Mesenteric fat pad (tissue), 1 donor: Measurements from ENCODE around the gene RAB9A. TPM values are rescaled to one million over a fixed set of nuclear protein-coding genes. Genes with fewer than 3 reads are reported as not detected.
"Not testable (repeated sequence)": the region's sequence is repeated elsewhere in the genome, so short reads cannot be mapped to it uniquely, and the experiment has no call there.

Experiments
- DNase-seq: peaks from one replicate; pipeline ENCODE4 v3.0.0-alpha.2; 2020; ENCODE audit warnings: low spot score
- total RNA-seq: library from RNA; stranded (reverse); fragmentation: NEBNext Ultra II Directional; extraction: Animal tissue kit (Norgen Biotek cat#: 25700); gene quantifications from one replicate; pipeline ENCODE4 v1.2.1, GENCODE V29; 2021
- donor health status: DM: yes; HTN: yes; CAD: no.

The RAB9A gene
- total RNA-seq, 1 donor from 2014 or later = 41.7 TPM

GRCh38 chrX:13669246-13669737 lies 19.6 kb upstream of the RAB9A start:
- no peak for DNase-seq

GRCh38 chrX:13669755-13670154 lies 19.2 kb upstream of the RAB9A start:
- not testable (repeated sequence) for DNase-seq

DNA sequence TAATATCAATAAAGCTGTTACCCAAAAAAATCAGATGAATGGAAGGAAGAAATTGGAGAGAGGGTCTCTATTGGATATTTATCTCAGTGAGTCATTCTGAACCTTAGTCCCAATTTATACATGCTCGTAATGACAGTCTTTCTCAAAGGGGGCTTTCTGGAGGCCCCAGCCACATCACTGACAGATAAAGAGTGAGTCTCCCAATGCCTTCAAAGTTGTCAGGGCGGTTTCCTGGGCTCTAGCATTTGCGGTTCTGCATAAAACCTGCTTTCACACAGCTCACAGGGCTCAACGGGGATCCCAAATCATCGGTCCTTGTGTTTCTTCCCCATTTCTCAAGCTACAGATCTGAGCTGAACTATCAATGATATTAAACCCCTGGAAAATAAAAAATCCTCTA lies 18.7 kb upstream of the RAB9A start:
- DNase-seq = no peak

GRCh38 chrX:13673016-13673415 lies 15.9 kb upstream of the RAB9A start:
- DNase-seq = no peak

- no peak for DNase-seq
These were observed 12.0 kb upstream of the RAB9A start for GRCh38 chrX:13676885-13677284.

- not testable (repeated sequence) for DNase-seq
These were observed 9.2 kb upstream of the RAB9A start for GRCh38 chrX:13679700-13680099.

GRCh38 chrX:13681595-13681994 lies 7.3 kb upstream of the RAB9A start:
- no peak for DNase-seq

DNA sequence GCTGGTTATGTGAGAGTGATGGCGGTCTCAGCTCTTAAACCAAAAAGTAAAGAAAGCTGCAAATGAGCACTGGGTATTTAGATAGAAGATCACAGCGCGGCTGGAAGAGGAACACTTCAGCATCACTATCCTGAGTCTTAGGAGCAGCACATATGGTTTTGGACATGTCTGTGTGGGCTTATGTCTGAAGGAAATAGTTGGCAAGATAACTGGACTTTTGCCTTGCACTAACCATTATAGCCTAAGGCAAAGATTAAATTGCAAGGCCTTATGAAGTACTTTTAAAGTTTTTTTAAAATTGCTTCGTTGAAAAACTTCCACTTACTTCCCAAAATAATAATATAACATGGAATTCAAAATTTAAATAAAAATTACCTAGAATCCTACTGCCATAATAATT lies 4.6 kb upstream of the RAB9A start:
- DNase-seq = no peak

DNA sequence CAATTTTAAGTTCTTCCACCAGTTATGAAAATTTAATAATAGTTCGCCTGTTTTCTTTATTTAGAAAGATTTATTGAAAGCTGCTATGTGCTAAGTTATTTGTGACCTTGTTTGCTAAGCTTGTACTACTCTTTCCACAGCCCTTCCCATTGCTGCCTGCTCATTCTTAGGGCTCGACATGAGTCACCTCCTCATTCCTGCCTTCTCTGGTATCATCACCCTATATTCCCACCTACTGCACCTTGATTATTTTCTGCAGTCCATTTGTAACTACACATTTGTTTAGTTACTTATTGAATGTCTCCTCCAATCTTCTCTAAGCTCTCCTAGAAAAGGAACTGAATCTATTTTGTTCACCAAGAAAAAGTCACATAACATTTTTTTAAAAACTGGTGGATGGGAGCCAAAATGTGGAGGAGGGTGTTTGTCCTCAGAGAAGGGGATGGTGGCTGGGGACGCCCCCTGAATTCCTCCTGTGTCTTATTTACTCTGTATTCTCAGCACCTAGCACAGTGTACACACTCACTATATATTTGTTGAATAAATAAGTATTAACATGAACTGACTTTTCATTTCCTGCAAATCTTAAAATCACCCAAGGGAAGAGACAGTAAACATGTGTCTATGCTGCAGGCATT lies 3.7 kb upstream of the RAB9A start:
- no peak for DNase-seq

GRCh38 chrX:13687203-13687602 lies 1.7 kb upstream of the RAB9A start:
- no peak for DNase-seq

DNA sequence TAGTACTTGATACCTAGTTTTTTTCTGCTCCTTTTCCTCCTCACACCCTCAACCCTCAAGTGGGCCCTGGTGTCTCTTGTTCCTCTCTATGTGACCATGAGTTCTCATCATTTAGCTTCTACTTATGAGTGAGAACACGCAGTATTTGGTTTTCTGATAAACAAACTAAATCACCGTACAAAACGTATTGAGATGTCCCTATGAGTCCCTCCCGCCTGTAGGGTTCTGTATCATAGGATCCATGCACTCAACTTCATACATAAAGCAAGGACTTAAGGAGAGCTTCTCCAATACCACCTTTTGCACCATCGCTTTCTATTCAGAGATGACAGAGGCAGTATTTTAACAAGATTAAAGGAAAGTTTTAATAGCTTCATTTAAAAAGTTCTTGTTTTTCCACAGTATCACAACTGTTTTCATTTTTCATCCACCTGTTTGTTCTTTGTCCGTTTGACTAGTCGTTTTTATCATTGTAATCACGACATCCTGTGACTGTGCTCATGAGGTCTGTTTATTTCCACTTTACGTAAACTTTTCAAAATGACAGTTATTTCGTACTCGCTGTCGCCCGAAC lies 457 bp upstream of the RAB9A start:
- no peak for DNase-seq

- DNase-seq = no peak
These were observed 848 bp downstream of the RAB9A start for GRCh38 chrX:13689741-13690211.

DNA sequence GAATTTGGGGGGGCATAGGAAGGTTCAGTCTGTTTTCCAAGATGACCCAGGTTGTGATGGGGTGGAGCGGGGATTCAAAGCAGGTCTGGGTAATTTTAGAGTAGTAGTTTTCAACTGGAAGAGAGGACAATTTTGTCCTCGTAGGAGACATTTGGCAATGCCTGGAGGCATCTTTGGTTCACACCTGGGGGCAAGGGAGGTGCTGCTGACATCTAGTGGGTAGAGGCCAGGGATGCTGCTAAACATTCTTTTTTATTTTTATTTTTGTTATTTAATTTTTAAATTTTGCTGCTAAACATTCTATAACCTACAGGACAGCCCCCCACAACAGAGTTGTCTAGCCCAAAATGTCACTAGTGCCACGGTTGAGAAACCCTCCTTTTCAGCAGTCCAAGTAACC lies 1.9 kb downstream of the RAB9A start:
- no peak for DNase-seq

- no peak for DNase-seq
These were observed 3.0 kb downstream of the RAB9A start for GRCh38 chrX:13691841-13692371.

GRCh38 chrX:13692771-13693231 lies 3.9 kb downstream of the RAB9A start:
- no peak for DNase-seq

- no peak for DNase-seq
These were observed 4.5 kb downstream of the RAB9A start for GRCh38 chrX:13693341-13693961.

DNA sequence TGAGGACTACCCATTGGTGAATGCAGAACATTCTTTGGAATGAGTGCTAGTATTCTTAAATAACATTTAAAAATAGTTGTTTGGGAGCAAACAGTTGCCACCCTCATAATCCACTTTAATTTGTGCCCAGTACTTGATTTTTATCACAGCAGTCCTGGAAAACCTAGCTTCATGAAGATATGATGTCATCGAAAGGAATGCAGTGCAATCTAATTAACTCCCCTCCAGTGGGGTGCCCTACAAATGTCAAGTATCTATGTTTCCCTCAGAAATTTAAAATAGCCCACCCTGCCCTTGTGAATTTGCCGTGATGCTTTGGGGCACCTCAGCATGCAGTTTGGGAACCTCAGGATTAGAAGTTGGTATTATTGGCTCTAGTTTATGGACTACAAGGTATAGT lies 5.4 kb downstream of the RAB9A start:
- DNase-seq = no peak

- no peak for DNase-seq
These were observed 6.1 kb downstream of the RAB9A start for GRCh38 chrX:13694983-13695382.

GRCh38 chrX:13695601-13696115 lies 6.7 kb downstream of the RAB9A start:
- DNase-seq = no peak

- no peak for DNase-seq
These were observed 8.5 kb downstream of the RAB9A start for GRCh38 chrX:13697455-13697854.

DNA sequence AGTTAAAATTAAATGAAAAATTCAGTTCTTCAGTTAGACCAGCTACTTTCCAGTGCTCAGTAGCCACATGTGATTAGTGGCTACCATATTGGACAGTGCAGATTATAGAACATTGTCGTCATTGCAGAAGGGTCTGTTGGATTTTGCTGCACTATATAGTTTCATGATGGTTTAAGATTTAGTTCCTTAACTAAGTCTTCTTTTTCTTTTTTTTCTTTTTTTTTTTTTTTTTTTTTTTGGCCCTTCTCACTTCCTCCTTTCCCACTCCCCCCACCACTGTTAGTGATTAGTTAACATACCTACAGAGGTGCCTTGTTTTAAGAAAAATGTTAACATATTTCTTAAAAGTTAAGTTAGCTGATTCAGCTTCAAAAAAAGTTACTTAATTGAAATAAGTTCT lies 9.0 kb downstream of the RAB9A start:
- DNase-seq = no peak

DNA sequence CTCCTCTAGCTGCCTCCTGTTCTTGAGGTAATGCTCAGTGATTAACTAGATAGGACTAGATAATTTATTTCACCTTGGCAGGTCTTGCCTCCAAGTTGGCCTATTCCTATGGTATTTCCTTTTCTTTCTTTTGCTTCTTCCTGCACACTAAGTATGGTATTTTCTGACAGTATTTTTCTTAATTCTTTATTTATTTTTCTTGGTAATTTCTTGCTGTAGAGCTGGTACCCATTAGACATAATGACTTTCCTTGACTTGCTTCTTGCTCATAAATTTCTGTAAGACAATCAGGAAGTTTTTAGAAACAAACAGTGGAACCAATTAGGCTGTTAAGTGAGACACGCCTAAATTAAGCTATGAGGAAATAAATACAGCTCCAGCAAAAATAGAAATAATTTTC lies 9.5 kb downstream of the RAB9A start:
- no peak for DNase-seq
